ELF-1 (cell line): ENCODE measurements around the gene LRRC9.
"Not testable (repeated sequence)": the region's sequence is repeated elsewhere in the genome, so short reads cannot be mapped to it uniquely, and the experiment has no call there.

ENCODE experiments used
- DNase-seq: peaks from one replicate; pipeline ENCODE4 v3.0.0-alpha.2; 2016; ENCODE audit warnings: low read depth, low spot score

Gene LRRC9

GRCh38 chr14:59957890-59958289 lies 37.9 kb downstream of the LRRC9 start:
- not testable (repeated sequence) for DNase-seq

GRCh38 chr14:59959668-59960067 lies 39.7 kb downstream of the LRRC9 start:
- DNase-seq = no peak

- DNase-seq = no peak
Measured at GRCh38 chr14:59961518-59962062, 41.6 kb downstream of the LRRC9 start.

GRCh38 chr14:59964251-59965007 lies 44.5 kb downstream of the LRRC9 start:
- DNase-seq = peak; percentile 1

- DNase-seq = no peak
Measured at GRCh38 chr14:59969319-59969718, 49.4 kb downstream of the LRRC9 start.

GRCh38 chr14:59981564-59981963 lies 61.6 kb downstream of the LRRC9 start:
- DNase-seq = no peak

- DNase-seq = no peak
Measured at GRCh38 chr14:59983048-59983447, 63.1 kb downstream of the LRRC9 start.

GRCh38 chr14:59986556-59987059 lies 66.7 kb downstream of the LRRC9 start:
- no peak for DNase-seq

GRCh38 chr14:59997449-59997848 lies 77.5 kb downstream of the LRRC9 start:
- no peak for DNase-seq

GRCh38 chr14:59997966-59998365 lies 78.0 kb downstream of the LRRC9 start:
- no peak for DNase-seq

GRCh38 chr14:59998564-59998963 lies 78.6 kb downstream of the LRRC9 start:
- DNase-seq = no peak

- DNase-seq = no peak
Measured at GRCh38 chr14:60002819-60003492, 83.0 kb downstream of the LRRC9 start.

- DNase-seq = no peak
Measured at GRCh38 chr14:60003991-60004390, 84.0 kb downstream of the LRRC9 start.

GRCh38 chr14:60008042-60008441 lies 88.1 kb downstream of the LRRC9 start:
- DNase-seq = no peak

- DNase-seq = not testable (repeated sequence)
Measured at GRCh38 chr14:60010263-60010662, 90.3 kb downstream of the LRRC9 start.

- no peak for DNase-seq
Measured at GRCh38 chr14:60014402-60014801, 94.5 kb downstream of the LRRC9 start.

GRCh38 chr14:60021619-60022018 lies 101.7 kb downstream of the LRRC9 start:
- DNase-seq = no peak

GRCh38 chr14:60025571-60025970 lies 105.6 kb downstream of the LRRC9 start:
- no peak for DNase-seq

GRCh38 chr14:60035177-60035576 lies 115.2 kb downstream of the LRRC9 start:
- no peak for DNase-seq

- not testable (repeated sequence) for DNase-seq
Measured at GRCh38 chr14:60047976-60048375, 128.0 kb downstream of the LRRC9 start.

GRCh38 chr14:60051721-60052221 lies 131.8 kb downstream of the LRRC9 start:
- no peak for DNase-seq

- no peak for DNase-seq
Measured at GRCh38 chr14:60058087-60058486, 138.1 kb downstream of the LRRC9 start.
